GM12878 (cell line): Measurements from ENCODE around the gene SLC29A2. TPM values are rescaled to one million over a fixed set of nuclear protein-coding genes. Genes with fewer than 3 reads are reported as not detected.
"Not testable (repeated sequence)": the region's sequence is repeated elsewhere in the genome, so short reads cannot be mapped to it uniquely, and the experiment has no call there.

Experiments
- ATAC-seq: fragments of 200-7000 bp; cut with Tn5 transposase; 3 replicates; pipeline ENCODE4 v1.9.1; 2020; ENCODE audit warnings: mild to moderate bottlenecking, moderate library complexity
- BruUV-seq: library from RNA; stranded (reverse); fragments of 400-500 nt; replicated peaks from 2 replicates; lab custom pipeline; 2021; lab: Mats Ljungman, UMichigan
- CTCF ChIA-PET: fragments of 300-600 bp; sonication (Branson Sonifier 250); formaldehyde crosslinking; extraction: SDS; loops from one replicate; lab custom pipeline; 2021; ENCODE audit warnings: inconsistent platforms; lab: Yijun Ruan, JAX
- POLR2A ChIA-PET: fragments of 350-600 bp; formaldehyde crosslinking; extraction: SDS; loops from one replicate; lab custom pipeline; 2021; ENCODE audit warnings: inconsistent platforms; lab: Charles Lee
- RAD21 ChIA-PET: fragments of 300-600 bp; sonication (Branson Sonifier 250); formaldehyde crosslinking; loops from one replicate; lab custom pipeline; 2023; ENCODE audit warnings: antibody characterized with exemption; ENCODE audit not compliant: unreplicated experiment; lab: Charles Lee
- SMC1A ChIA-PET: fragments of 300-600 bp; sonication (Branson Sonifier 250); formaldehyde crosslinking; loops from one replicate; lab custom pipeline; 2023; ENCODE audit not compliant: unreplicated experiment, uncharacterized antibody; lab: Charles Lee
- DNase-seq: peaks from one replicate; pipeline ENCODE4 v3.0.0-alpha.2; 2011; ENCODE audit warnings: low read depth, low spot score
- FAIRE-seq: peaks from 3 replicates; lab custom pipeline; 2011; peaks lifted over from hg19 to GRCh38; lab: Jason Lieb, UNC
- H2AFZ ChIP-seq: 2 replicates; pipeline ENCODE4 v1.6.0; 2011; ENCODE audit warnings: low read depth, low read length, control low read depth; ENCODE audit not compliant: control insufficient read depth
- H3K27ac ChIP-seq: 2 replicates; pipeline ENCODE4 v1.5.1; 2011; ENCODE audit warnings: control low read depth; ENCODE audit not compliant: control insufficient read depth, insufficient read depth
- H3K27me3 ChIP-seq, 2 experiments: replicated peaks in 1 of 2; 2 replicates each; pipeline versions ENCODE4 v1.6.0 to v1.6.1; 2011; ENCODE audit warnings: low read length in 1 of 2; ENCODE audit not compliant: control insufficient read depth in 2 of 2, insufficient read depth in 2 of 2
- H3K36me3 ChIP-seq, 2 experiments: 2 replicates each; pipeline ENCODE4 v1.5.1; 2011; ENCODE audit warnings: low read length in 1 of 2; ENCODE audit not compliant: control insufficient read depth in 2 of 2, insufficient read depth in 2 of 2
- H3K4me1 ChIP-seq: 2 replicates; pipeline ENCODE4 v1.6.1; 2011; ENCODE audit warnings: mild to moderate bottlenecking, low read length, moderate library complexity, mixed read lengths; ENCODE audit not compliant: control insufficient read depth, insufficient read depth
- H3K4me2 ChIP-seq: 2 replicates; pipeline ENCODE4 v1.6.0; 2011; ENCODE audit warnings: control low read depth; ENCODE audit not compliant: control insufficient read depth, insufficient read depth
- H3K4me3 ChIP-seq: fragments of 200-600 bp; sonication (generic); 2 replicates; pipeline ENCODE4 v1.5.1; 2016
- H3K79me2 ChIP-seq: 2 replicates; pipeline ENCODE4 v1.6.0; 2011; ENCODE audit warnings: low read length; ENCODE audit not compliant: control insufficient read depth, insufficient read depth
- H3K9ac ChIP-seq: 2 replicates; pipeline ENCODE4 v1.8.0; 2011; ENCODE audit warnings: low read length, control low read depth, mixed read lengths; ENCODE audit not compliant: control insufficient read depth, insufficient read depth
- H3K9me3 ChIP-seq: replicated peaks from 3 replicates; pipeline ENCODE4 v1.5.1; 2011; ENCODE audit warnings: mild to moderate bottlenecking, low read length; ENCODE audit not compliant: control insufficient read depth, insufficient read depth
- H4K20me1 ChIP-seq: 2 replicates; pipeline ENCODE4 v1.6.0; 2011; ENCODE audit not compliant: control insufficient read depth, insufficient read depth
- DPF2 ChIP-seq: fragments of 450-650 bp; IDR thresholded peaks from 2 replicates; pipeline ENCODE4 v1.6.1; 2017; ENCODE audit warnings: mild to moderate bottlenecking
- ELK1 ChIP-seq: IDR thresholded peaks from 2 replicates; pipeline ENCODE4 v1.6.1; 2012; ENCODE audit warnings: low read depth, low read length, improper control_type of control experiment
- NFYA ChIP-seq: IDR thresholded peaks from 2 replicates; pipeline ENCODE4 v1.6.1; 2011; ENCODE audit warnings: low read depth, mild to moderate bottlenecking, low read length, improper control_type of control experiment, borderline replicate concordance
- RBBP5 ChIP-seq: fragments of 200-600 bp; sonication (generic); conservative IDR thresholded peaks from 2 replicates; pipeline ENCODE4 v1.6.1; 2016
- RFX5 ChIP-seq: IDR thresholded peaks from 2 replicates; pipeline ENCODE4 v1.6.1; 2011; ENCODE audit warnings: low read depth, low read length, improper control_type of control experiment
- SPI1 ChIP-seq: IDR thresholded peaks from 2 replicates; pipeline ENCODE4 v1.6.1; 2011; ENCODE audit warnings: low read depth, mild to moderate bottlenecking, low read length, moderate library complexity, borderline replicate concordance; ENCODE audit not compliant: insufficient read depth
- WGBS: methylation state at CpG from one replicate; pipeline ENCODE4 v1.1.6; 2016; ENCODE audit warnings: low lambda C conversion rate; ENCODE audit not compliant: insufficient replicate concordance, insufficient coverage; ENCODE audit errors: missing lambda C conversion rate; 5-methylcytosine and 5-hydroxymethylcytosine counted together
- in situ Hi-C: fragments of 300-500 bp; cut with MboI; formaldehyde crosslinking; loops from 9 replicates; pipeline ENCODE4 v1.14.3; 2018; ENCODE audit warnings: mixed read lengths
- intact Hi-C: fragments of 100-400 bp; cut with micrococcal nuclease; formaldehyde crosslinking; loops from one replicate; pipeline ENCODE4 v1.14.2; 2022; ENCODE audit not compliant: unreplicated experiment
- polyA plus RNA-seq, 11 experiments: library from polyadenylated mRNA; depleted of rRNA in 4 of 11; unstranded in 6 of 11; stranded (reverse) in 5 of 11; fragments of >200 nt; fragmentation: Nextera tagmentation in 4 of 11; fragmentation: Illumina TruSeq in 1 of 11; extraction: Ambion mirVana in 4 of 11; extraction: Trizol in 1 of 11; gene quantifications; 1 replicate in 1 of 11; 2 replicates in 10 of 11; pipeline versions ENCODE4 v1.2.1 to v1.2.3, GENCODE V29; 2011 to 2016; ENCODE audit warnings: inconsistent platforms in 2 of 11, missing spikeins in 2 of 11, low read depth in 1 of 11
- total RNA-seq, 4 experiments: library from RNA; depleted of rRNA in 3 of 4; stranded (reverse); fragments of >200 nt in 3 of 4; fragmentation: Illumina TruSeq in 1 of 4; extraction: Trizol in 1 of 4; gene quantifications; 2 replicates each; pipeline versions ENCODE4 v1.2.1 to v1.2.3, GENCODE V29; 2013 to 2021

The SLC29A2 gene
- total and polyA plus RNA-seq, 10 of the 15 experiments (the other 5 are each of a cell fraction or from before 2014, with no cell fraction given), result 0.27 to 7.5 (median 2.2) TPM

- TF ChIP-seq RFX5 (no peak), SPI1 (no peak), RBBP5 (no peak), ELK1 (no peak), DPF2 (no peak), NFYA (no peak)
Measured at GRCh38 chr11:66321606-66322005, 50.0 kb downstream of the SLC29A2 start (continued).

GRCh38 chr11:66320748-66321147 is 50.8 kb downstream of the SLC29A2 start:
- 71% methylated on average over 6 of the region's 6 CpGs for WGBS

GRCh38 chr11:66320289-66320688 is 51.3 kb downstream of the SLC29A2 start:
- FAIRE-seq, H3K9me3 ChIP-seq, H3K27me3 ChIP-seq, H4K20me1 ChIP-seq, H3K27ac ChIP-seq, H3K9ac ChIP-seq, RAD21 ChIA-PET, H3K36me3 ChIP-seq, CTCF ChIA-PET, in situ Hi-C loops, ATAC-seq, intact Hi-C loops, H3K4me3 ChIP-seq, BruUV-seq, H2AFZ ChIP-seq, DNase-seq, SMC1A ChIA-PET, POLR2A ChIA-PET, H3K79me2 ChIP-seq, H3K4me2 ChIP-seq: not testable (repeated sequence)
- H3K4me1 ChIP-seq, result peaks cover 18% of the 10 kb centered on the region
- WGBS, result 81% methylated on average over 2 of the region's 2 CpGs

More at GRCh38 chr11:66320748-66321147, 50.8 kb downstream of the SLC29A2 start:
- H3K36me3 ChIP-seq, RAD21 ChIA-PET, H3K4me2 ChIP-seq, H3K27me3 ChIP-seq, H3K9me3 ChIP-seq, SMC1A ChIA-PET, FAIRE-seq, H3K79me2 ChIP-seq, POLR2A ChIA-PET, intact Hi-C loops, CTCF ChIA-PET, H3K27ac ChIP-seq, ATAC-seq, H3K4me3 ChIP-seq, H2AFZ ChIP-seq, BruUV-seq, H3K9ac ChIP-seq, in situ Hi-C loops, DNase-seq, H4K20me1 ChIP-seq: not testable (repeated sequence)
- H3K4me1 ChIP-seq, result peaks cover 18% of the 10 kb centered on the region
